Measurements from ENCODE around the gene TBC1D2.

DNA sequence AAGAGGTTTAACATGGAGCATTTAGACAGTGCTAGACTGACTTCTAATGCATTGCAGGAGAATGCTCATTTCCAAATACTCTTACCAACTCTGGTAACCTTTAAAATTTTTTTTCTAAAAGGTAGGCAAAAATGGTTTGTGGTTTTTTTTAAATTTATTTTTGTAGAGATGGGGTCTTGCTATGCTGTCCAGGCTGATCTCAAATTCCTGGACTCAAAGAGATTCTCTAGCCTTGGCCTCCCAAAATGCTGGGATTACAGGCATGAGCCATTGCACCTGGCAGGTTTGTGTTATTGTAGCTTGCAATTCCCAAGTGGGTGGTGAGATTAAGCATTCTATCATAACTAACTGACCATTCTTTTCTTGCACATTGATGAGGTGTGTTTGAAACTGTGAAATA, 43.0 kb upstream of the TBC1D2 start:
- TF ChIP-seq, protein P1, sequence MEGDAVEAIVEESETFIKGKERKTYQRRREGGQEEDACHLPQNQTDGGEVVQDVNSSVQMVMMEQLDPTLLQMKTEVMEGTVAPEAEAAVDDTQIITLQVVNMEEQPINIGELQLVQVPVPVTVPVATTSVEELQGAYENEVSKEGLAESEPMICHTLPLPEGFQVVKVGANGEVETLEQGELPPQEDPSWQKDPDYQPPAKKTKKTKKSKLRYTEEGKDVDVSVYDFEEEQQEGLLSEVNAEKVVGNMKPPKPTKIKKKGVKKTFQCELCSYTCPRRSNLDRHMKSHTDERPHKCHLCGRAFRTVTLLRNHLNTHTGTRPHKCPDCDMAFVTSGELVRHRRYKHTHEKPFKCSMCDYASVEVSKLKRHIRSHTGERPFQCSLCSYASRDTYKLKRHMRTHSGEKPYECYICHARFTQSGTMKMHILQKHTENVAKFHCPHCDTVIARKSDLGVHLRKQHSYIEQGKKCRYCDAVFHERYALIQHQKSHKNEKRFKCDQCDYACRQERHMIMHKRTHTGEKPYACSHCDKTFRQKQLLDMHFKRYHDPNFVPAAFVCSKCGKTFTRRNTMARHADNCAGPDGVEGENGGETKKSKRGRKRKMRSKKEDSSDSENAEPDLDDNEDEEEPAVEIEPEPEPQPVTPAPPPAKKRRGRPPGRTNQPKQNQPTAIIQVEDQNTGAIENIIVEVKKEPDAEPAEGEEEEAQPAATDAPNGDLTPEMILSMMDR (IDR thresholded peaks at IDR 0.05; ENCODE audit: low read length) = no peak
- TF ChIP-seq EZH2 (IDR thresholded peaks at IDR 0.05; ENCODE audit: borderline replicate concordance, low read length) = no peak
